Small intestine (tissue), 7 donors: ENCODE measurements around the gene ARHGAP28. TPM values are rescaled to one million over a fixed set of nuclear protein-coding genes. Genes with fewer than 3 reads are reported as not detected.

ENCODE experiments used
- DNase-seq, 2 donors: peaks; one replicate each; pipeline versions ENCODE4 v3.0.0 to v3.0.0-alpha.2; 2013
- FAIRE-seq: peaks from 2 replicates; lab custom pipeline; 2012; peaks lifted over from hg19 to GRCh38; lab: Jason Lieb, UNC
- H3K27ac ChIP-seq, 3 donors: one replicate each; pipeline ENCODE4 v1.5.1; 2013; ENCODE audit warnings: low read length in 2 of 3, mild to moderate bottlenecking in 2 of 3, control low read depth in 1 of 3, inconsistent platforms in 1 of 3, low read depth in 1 of 3, moderate library complexity in 1 of 3
- H3K27me3 ChIP-seq, 3 donors: one replicate each; pipeline ENCODE4 v1.6.1; 2013; ENCODE audit warnings: low read length in 3 of 3, inconsistent platforms in 1 of 3; ENCODE audit not compliant: control insufficient read depth in 3 of 3, insufficient read depth in 3 of 3
- H3K36me3 ChIP-seq, 3 donors: one replicate each; pipeline ENCODE4 v1.6.1; 2013; ENCODE audit warnings: low read length in 3 of 3, inconsistent platforms in 1 of 3, low read depth in 1 of 3, mild to moderate bottlenecking in 1 of 3, moderate library complexity in 1 of 3; ENCODE audit not compliant: control insufficient read depth in 3 of 3, insufficient read depth in 2 of 3
- H3K4me1 ChIP-seq, 3 donors: one replicate each; pipeline ENCODE4 v1.6.1; 2013; ENCODE audit warnings: low read length in 2 of 3, inconsistent platforms in 1 of 3, low read depth in 1 of 3, mild to moderate bottlenecking in 1 of 3, moderate library complexity in 1 of 3; ENCODE audit not compliant: control insufficient read depth in 3 of 3, insufficient read depth in 2 of 3
- H3K4me3 ChIP-seq, 3 donors: one replicate each; pipeline ENCODE4 v1.5.1; 2013; ENCODE audit warnings: low read length in 3 of 3, control low read depth in 1 of 3, inconsistent platforms in 1 of 3, low read depth in 1 of 3, mild to moderate bottlenecking in 1 of 3, moderate library complexity in 1 of 3
- H3K9me3 ChIP-seq, 2 donors: one replicate each; pipeline ENCODE4 v1.6.1; 2013; ENCODE audit warnings: low read depth in 1 of 2, low read length in 1 of 2; ENCODE audit not compliant: control insufficient read depth in 2 of 2, insufficient read depth in 1 of 2
- whole genome bisulfite sequencing, 3 donors: extraction: QIAGEN DNeasy Blood & Tissue Kit; methylation state at CpG; one replicate each; pipeline ENCODE4 v1.1.7; 2013; 5-methylcytosine and 5-hydroxymethylcytosine counted together
- polyA plus RNA-seq, 4 donors: library from polyadenylated mRNA; stranded (reverse) in 3 of 4; unstranded in 1 of 4; fragments of 200-250 nt in 3 of 4; fragments of 120-200 nt in 1 of 4; gene quantifications; one replicate each; pipeline versions ENCODE4 v1.2.1 to v1.2.3, GENCODE V29; 2013
- donor health status: healthy with polysubstance abuse.
- donor health status: control.
- donor health status: control.
- donor health status: Bipolar disorder and iron deficiency.
- donor health status: healthy.

Gene ARHGAP28
- polyA plus RNA-seq, 4 donors = 1.2 to 10.8 (median 2.4) TPM

- H3K9me3 ChIP-seq = no peaks in the 10 kb centered on the region
- H3K36me3 ChIP-seq = no peaks in the 10 kb centered on the region
- FAIRE-seq = no peak
- H3K4me1 ChIP-seq = peaks cover 0 to 4% (median 3%) of the 10 kb centered on the region in 3 donors
- 54 to 72% (median 65%) methylated on average over 9 of the region's 9 CpGs for WGBS, 3 donors
- H3K27me3 ChIP-seq = no peaks in the 10 kb centered on the region
- peak; percentile 30 to 66 for DNase-seq
- no peak overlapping the region for H3K4me3 ChIP-seq
- no peak overlapping the region for H3K27ac ChIP-seq
Observed at GRCh38 chr18:6962571-6963451, 233.3 kb downstream of the ARHGAP28 start.

DNA sequence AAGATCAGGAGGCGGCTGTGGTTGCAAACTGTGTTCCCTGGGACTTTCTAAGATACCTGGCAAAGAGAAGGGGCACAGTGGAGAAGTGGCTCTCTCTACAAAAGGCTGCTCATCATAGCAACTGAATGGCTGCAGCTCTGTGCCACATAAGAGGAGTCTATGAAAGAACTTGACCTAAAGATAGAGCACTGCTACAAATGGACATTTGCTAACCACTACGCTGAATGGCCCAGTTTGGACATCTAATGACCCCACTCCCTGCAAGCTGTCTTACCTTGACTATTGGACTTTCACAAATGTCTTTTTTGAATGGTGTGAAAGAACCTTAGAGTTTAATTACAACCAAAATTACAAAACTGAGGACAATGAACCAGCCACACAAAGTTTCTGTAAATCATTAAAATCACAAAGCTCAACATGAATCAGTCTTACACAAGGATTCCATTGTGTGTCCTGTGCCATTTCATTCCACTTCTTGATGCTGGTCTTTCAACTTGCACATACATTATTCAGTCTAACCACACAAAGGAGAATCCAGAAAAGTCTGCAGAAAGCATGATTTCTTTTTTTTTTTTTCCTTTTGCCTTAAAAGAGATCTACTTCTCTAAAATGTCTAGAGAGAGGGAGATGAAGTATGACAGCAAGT, 234.1 kb downstream of the ARHGAP28 start:
- H3K27ac ChIP-seq = no peak overlapping the region
- no peaks in the 10 kb centered on the region for H3K27me3 ChIP-seq
- no peaks in the 10 kb centered on the region for H3K9me3 ChIP-seq
- no peaks in the 10 kb centered on the region for H3K36me3 ChIP-seq
- DNase-seq (no peak), FAIRE-seq (no peak)
- no peak overlapping the region for H3K4me3 ChIP-seq
- peaks cover 0 to 4% (median 3%) of the 10 kb centered on the region in 3 donors for H3K4me1 ChIP-seq
- 76 to 93% (median 89%) methylated on average over 2 of the region's 2 CpGs for WGBS, 3 donors
